IPS DF 6.9 (cell line): Measurements from ENCODE around the gene BAG5.
"Not testable (repeated sequence)": the region's sequence is repeated elsewhere in the genome, so short reads cannot be mapped to it uniquely, and the experiment has no call there.

Experiments
- DNase-seq: peaks from one replicate; pipeline ENCODE4 v3.0.0-alpha.2; 2013; ENCODE audit warnings: low read depth, low spot score
- H3K27ac ChIP-seq: one replicate; pipeline ENCODE4 v1.5.1; 2013; ENCODE audit warnings: low read length, control low read depth
- H3K27me3 ChIP-seq: 2 replicates; pipeline ENCODE4 v1.6.1; 2013; ENCODE audit warnings: mild to moderate bottlenecking, low read length; ENCODE audit not compliant: control insufficient read depth, insufficient read depth
- H3K36me3 ChIP-seq: 2 replicates; pipeline ENCODE4 v1.6.1; 2013; ENCODE audit warnings: low read length; ENCODE audit not compliant: control insufficient read depth, insufficient read depth
- H3K4me1 ChIP-seq: 2 replicates; pipeline ENCODE4 v1.6.1; 2013; ENCODE audit warnings: low read length; ENCODE audit not compliant: control insufficient read depth, insufficient read depth
- H3K4me3 ChIP-seq: 2 replicates; pipeline ENCODE4 v1.5.1; 2013; ENCODE audit warnings: mild to moderate bottlenecking, low read length
- H3K9me3 ChIP-seq: 2 replicates; pipeline ENCODE4 v1.6.1; 2013; ENCODE audit warnings: low read length, inconsistent platforms; ENCODE audit not compliant: control insufficient read depth, insufficient read depth
- WGBS: extraction: QIAGEN DNeasy Blood & Tissue Kit; methylation state at CpG from one replicate; pipeline ENCODE4 v1.1.7; 2013; ENCODE audit warnings: mixed read lengths, missing lambda C conversion rate; ENCODE audit not compliant: insufficient read length, insufficient coverage; 5-methylcytosine and 5-hydroxymethylcytosine counted together

Gene BAG5, protein sequence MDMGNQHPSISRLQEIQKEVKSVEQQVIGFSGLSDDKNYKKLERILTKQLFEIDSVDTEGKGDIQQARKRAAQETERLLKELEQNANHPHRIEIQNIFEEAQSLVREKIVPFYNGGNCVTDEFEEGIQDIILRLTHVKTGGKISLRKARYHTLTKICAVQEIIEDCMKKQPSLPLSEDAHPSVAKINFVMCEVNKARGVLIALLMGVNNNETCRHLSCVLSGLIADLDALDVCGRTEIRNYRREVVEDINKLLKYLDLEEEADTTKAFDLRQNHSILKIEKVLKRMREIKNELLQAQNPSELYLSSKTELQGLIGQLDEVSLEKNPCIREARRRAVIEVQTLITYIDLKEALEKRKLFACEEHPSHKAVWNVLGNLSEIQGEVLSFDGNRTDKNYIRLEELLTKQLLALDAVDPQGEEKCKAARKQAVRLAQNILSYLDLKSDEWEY

GRCh38 chr14:103562429-103563225, at the start of gene BAG5, which contains the start of gene COA8:
Gene BAG5, minus strand, starts transcription at chr14:103562657. Its CDS starts 1,493 bp downstream, at chr14:103561164.
Gene COA8, plus strand, starts transcription at chr14:103562960. Its CDS starts 42 bp downstream, at chr14:103563002.
- Histone ChIP-seq H3K4me1 (no peaks in the 10 kb centered on the region), H3K9me3 (no peaks in the 10 kb centered on the region), H3K4me3 (peak within 1 kb of the TSS; percentile 99), H3K36me3 (peaks cover 3% of the 10 kb centered on the region; the same call in 1 of the 2 replicates), H3K27me3 (no peaks in the 10 kb centered on the region), H3K27ac (no peak within 1 kb of the TSS)
- peak; percentile 57 for DNase-seq
- no CpG with 5 or more reads among the region's 109 CpGs for WGBS

DNA sequence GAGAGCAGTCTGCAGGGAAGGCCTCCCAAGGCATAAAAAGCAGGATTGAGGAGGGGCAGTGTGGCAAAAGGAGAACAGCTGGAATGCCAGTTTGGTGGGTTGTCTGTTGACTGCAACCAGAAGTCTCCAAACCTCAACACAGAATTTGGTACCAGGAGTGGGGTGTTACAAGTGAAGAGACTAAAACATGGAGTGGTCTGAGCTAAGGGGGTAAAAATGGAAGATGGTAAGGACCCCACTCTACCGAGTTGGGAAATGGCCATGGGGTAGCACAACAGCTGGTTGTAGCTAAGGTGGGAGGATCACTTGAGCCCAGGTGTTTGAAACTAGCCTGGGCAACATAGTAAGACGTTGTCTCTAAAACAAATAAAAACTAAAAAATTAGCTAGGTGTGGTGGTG, 48.8 kb upstream of the BAG5 start:
- Histone ChIP-seq H3K9me3 (no peaks in the 10 kb centered on the region; the same call in 1 of the 2 replicates), H3K36me3 (no peaks in the 10 kb centered on the region), H3K4me1 (no peaks in the 10 kb centered on the region; the same call in 1 of the 2 replicates), H3K27me3 (no peaks in the 10 kb centered on the region), H3K4me3 (no peak overlapping the region), H3K27ac (no peak overlapping the region)
- no peak for DNase-seq
- WGBS, result no CpG with 5 or more reads among the region's 2 CpGs

DNA sequence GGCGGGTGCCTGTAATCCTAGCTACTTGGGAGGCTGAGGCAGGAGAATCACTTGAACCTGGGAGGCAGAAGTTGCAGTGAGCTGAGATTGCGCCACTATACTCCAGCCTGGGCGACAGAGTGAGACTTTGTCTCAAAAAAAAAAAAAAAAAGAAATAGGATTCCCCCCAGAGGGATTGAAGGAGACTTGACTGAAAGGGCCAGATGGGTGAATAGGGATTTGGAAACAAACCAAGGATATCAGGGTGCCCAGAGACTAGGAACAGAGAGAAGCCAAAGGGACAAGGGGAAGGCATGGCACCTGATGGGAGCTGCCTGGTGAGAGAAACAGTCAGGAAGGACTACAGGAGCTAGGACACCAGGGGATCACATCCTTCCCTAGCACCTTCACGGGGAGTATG, 46.6 kb upstream of the BAG5 start:
- not testable (repeated sequence) for H3K27ac ChIP-seq, H3K27me3 ChIP-seq, H3K4me1 ChIP-seq, H3K4me3 ChIP-seq, H3K9me3 ChIP-seq, DNase-seq, H3K36me3 ChIP-seq
- WGBS, result no CpG with 5 or more reads among the region's 4 CpGs

DNA sequence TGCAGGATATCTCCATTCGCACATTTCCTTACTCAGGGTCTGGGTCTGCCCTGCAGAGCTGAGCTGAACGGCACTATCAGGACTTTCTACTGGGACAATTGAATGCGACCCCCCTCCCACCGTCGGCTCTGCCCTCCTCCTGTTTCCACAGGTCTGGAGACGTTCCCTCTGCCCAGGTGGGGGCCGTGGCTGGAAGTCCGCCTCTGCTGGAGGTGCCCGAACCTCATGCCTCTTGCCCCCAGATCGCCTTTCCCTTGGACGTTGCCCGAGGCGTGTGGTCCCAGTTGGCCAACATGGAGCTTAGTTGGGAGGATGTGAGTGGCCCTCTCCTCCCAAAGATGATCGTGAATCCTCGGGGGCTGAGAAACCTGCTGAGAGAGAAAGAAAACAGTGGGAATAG, 45.4 kb upstream of the BAG5 start:
- no peak overlapping the region for H3K4me3 ChIP-seq
- DNase-seq, result no peak
- no peaks in the 10 kb centered on the region for H3K27me3 ChIP-seq
- no peaks in the 10 kb centered on the region for H3K36me3 ChIP-seq
- no peaks in the 10 kb centered on the region; the same call in 1 of the 2 replicates for H3K9me3 ChIP-seq
- H3K27ac ChIP-seq, result no peak overlapping the region
- H3K4me1 ChIP-seq, result no peaks in the 10 kb centered on the region; the same call in 1 of the 2 replicates
- WGBS, result no CpG with 5 or more reads among the region's 15 CpGs

DNA sequence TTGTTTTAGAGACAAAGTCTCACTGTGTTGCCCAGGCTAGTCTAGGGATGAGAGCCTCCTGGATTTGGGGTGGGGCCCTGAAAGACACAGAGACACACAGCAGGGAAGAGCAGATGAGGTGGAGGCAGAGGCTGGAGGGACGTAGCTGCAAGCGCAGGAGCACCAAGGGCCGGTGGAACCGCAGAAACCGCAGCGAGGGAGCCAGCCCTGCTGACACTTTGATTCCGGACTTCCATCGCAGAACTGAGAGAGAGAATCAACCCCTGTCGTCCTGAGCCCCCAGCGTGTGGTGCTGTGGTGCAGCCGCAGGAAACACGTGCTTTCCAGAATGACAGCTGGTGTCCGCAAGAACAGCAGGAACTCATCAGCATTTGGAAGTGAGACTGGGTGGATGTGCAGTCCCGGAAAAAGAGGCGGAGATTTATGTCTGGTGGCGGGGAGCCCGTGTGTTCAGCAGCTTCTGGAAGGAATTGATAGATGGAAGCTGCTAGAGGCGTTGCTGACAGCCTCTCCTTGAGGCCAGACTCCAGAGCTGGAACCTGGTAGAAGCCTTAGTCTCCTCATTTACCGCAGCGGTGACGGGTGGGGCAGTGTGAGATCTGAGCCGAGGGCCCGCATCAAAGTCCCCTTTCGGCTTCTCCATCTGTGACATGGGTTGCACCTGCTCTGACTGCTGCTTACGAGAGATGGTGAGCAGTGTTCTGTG, 44.7 kb upstream of the BAG5 start:
- Histone ChIP-seq H3K27ac (no peak overlapping the region), H3K36me3 (no peaks in the 10 kb centered on the region), H3K4me1 (no peaks in the 10 kb centered on the region; the same call in 1 of the 2 replicates), H3K4me3 (no peak overlapping the region), H3K9me3 (no peaks in the 10 kb centered on the region; the same call in 1 of the 2 replicates), H3K27me3 (no peaks in the 10 kb centered on the region)
- WGBS, result no CpG with 5 or more reads among the region's 25 CpGs
- DNase-seq, result no peak

DNA sequence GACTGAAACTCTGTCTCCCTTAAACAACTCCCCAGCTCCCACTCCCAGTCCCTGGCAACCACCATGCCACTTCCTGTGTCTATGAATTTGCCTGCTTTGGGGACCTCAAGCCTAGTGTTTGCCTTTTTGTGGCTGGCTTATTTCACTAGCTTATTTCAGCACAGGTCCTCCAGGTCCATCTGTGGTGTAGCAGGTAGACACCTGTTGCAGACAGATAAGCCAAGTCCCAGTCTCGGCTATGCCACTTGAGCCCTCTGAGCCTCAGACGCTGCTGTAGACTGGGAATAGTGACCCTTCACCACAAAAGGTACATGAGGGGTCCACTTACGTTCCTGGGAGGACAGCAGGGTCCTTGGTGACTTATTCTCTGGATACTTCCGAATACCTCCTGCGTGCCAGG, 42.2 kb upstream of the BAG5 start:
- WGBS, result no CpG with 5 or more reads among the region's 5 CpGs
- no peak for DNase-seq

GRCh38 chr14:103600503-103600902, 38.0 kb upstream of the BAG5 start:
- Histone ChIP-seq H3K4me3 (no peak overlapping the region), H3K4me1 (no peaks in the 10 kb centered on the region), H3K9me3 (no peaks in the 10 kb centered on the region), H3K27ac (no peak overlapping the region), H3K36me3 (no peaks in the 10 kb centered on the region), H3K27me3 (no peaks in the 10 kb centered on the region)
- WGBS, result no CpG with 5 or more reads among the region's 5 CpGs
- no peak for DNase-seq

More for the DNA sequence above, 42.2 kb upstream of the BAG5 start:
- no peaks in the 10 kb centered on the region for H3K36me3 ChIP-seq
- no peaks in the 10 kb centered on the region for H3K27me3 ChIP-seq
- H3K4me1 ChIP-seq, result no peaks in the 10 kb centered on the region; the same call in 1 of the 2 replicates
- no peak overlapping the region for H3K4me3 ChIP-seq
- no peak overlapping the region for H3K27ac ChIP-seq
- no peaks in the 10 kb centered on the region for H3K9me3 ChIP-seq

DNA sequence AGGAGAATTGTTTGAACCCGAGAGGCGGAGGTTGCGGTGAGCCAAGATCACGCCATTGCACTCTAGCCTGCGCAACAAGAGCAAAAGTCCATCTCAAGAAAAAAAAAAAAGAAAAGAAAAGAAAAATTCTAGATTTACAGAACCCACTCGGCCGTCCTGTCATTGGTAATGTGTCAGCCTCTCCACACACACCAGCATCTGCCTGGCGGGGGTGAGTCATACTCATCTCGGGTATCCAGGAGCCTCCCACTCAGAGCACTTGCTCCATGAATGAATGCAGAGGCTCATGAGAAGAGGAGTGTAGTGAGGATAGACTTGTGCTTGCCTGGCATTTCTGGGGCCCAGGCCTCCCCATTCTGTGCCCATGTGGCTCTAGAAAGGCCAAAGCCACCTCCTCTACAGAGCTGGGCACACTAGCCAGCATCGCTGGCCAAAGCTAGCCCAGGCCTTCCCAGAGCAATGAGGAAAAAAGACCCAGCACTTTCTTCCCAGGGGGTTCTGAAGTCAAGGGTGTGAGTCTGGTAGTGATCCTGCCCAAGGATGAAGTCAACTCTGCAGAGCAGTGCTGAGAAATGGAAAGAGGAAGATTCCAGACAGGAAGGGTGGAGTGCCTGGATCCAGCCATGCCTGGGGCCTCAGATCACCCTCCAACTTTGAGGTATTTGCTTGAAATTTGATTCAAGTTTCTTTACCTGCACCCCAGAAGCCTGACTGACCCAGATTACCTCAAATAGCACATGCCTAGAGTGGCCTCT, 35.3 kb upstream of the BAG5 start:
- no peaks in the 10 kb centered on the region for H3K27me3 ChIP-seq
- no CpG with 5 or more reads among the region's 10 CpGs for WGBS
- H3K36me3 ChIP-seq, result no peaks in the 10 kb centered on the region
- no peak overlapping the region for H3K27ac ChIP-seq
- H3K4me1 ChIP-seq, result no peaks in the 10 kb centered on the region
- no peaks in the 10 kb centered on the region for H3K9me3 ChIP-seq
- H3K4me3 ChIP-seq, result no peak overlapping the region
- no peak for DNase-seq

- H3K27me3 ChIP-seq, result no peaks in the 10 kb centered on the region
- no peak overlapping the region for H3K27ac ChIP-seq
- no peaks in the 10 kb centered on the region; the same call in 1 of the 2 replicates for H3K36me3 ChIP-seq
- no peak for DNase-seq
- no peaks in the 10 kb centered on the region for H3K4me1 ChIP-seq
- no peak overlapping the region for H3K4me3 ChIP-seq
- no peaks in the 10 kb centered on the region for H3K9me3 ChIP-seq
- no CpG with 5 or more reads among the region's 11 CpGs for WGBS
Observed at GRCh38 chr14:103594265-103594664, 31.8 kb upstream of the BAG5 start.
